VCaP (cell line): ENCODE data around the gene RPL22.

Source experiments
- H3K27ac ChIP-seq: fragments of 450-650 bp; 2 replicates; pipeline ENCODE4 v1.5.1; 2017
- CTCF ChIP-seq: fragments of 450-650 bp; conservative IDR thresholded peaks from 2 replicates; pipeline ENCODE4 v1.5.1; 2017; ENCODE audit warnings: mild to moderate bottlenecking, moderate library complexity

Gene RPL22

GRCh38 chr1:6239213-6239752, 39.9 kb upstream of the RPL22 start:
- no peak overlapping the region for H3K27ac ChIP-seq
- TF ChIP-seq CTCF = no peak

- H3K27ac ChIP-seq = no peak overlapping the region
- TF ChIP-seq CTCF = no peak
These were observed 37.7 kb upstream of the RPL22 start for GRCh38 chr1:6237093-6237492.

- no peak for TF ChIP-seq CTCF
- H3K27ac ChIP-seq = peak overlapping the region; percentile 91
These were observed 35.9 kb upstream of the RPL22 start for GRCh38 chr1:6235296-6235677.

- no peak for TF ChIP-seq CTCF
- peak overlapping the region; percentile 91 for H3K27ac ChIP-seq
These were observed 35.3 kb upstream of the RPL22 start for GRCh38 chr1:6234502-6235295.

GRCh38 chr1:6233376-6233775, 34.0 kb upstream of the RPL22 start:
- TF ChIP-seq CTCF = no peak

GRCh38 chr1:6225651-6226050, 26.3 kb upstream of the RPL22 start:
- TF ChIP-seq CTCF = no peak
- no peak overlapping the region for H3K27ac ChIP-seq

More at GRCh38 chr1:6233376-6233775, 34.0 kb upstream of the RPL22 start:
- H3K27ac ChIP-seq = no peak overlapping the region

- TF ChIP-seq CTCF = no peak
- no peak overlapping the region for H3K27ac ChIP-seq
These were observed 25.3 kb upstream of the RPL22 start for GRCh38 chr1:6224718-6225117.
